Measurements from ENCODE around the gene CDKN2AIPNL. TPM values are rescaled to one million over a fixed set of nuclear protein-coding genes. Genes with fewer than 3 reads are reported as not detected.

The CDKN2AIPNL gene
- total and polyA plus RNA-seq, 2 of the 13 experiments (the other 11 are each of a cell fraction or from before 2014, with no cell fraction given), result 17.4 to 46.5 TPM

DNA sequence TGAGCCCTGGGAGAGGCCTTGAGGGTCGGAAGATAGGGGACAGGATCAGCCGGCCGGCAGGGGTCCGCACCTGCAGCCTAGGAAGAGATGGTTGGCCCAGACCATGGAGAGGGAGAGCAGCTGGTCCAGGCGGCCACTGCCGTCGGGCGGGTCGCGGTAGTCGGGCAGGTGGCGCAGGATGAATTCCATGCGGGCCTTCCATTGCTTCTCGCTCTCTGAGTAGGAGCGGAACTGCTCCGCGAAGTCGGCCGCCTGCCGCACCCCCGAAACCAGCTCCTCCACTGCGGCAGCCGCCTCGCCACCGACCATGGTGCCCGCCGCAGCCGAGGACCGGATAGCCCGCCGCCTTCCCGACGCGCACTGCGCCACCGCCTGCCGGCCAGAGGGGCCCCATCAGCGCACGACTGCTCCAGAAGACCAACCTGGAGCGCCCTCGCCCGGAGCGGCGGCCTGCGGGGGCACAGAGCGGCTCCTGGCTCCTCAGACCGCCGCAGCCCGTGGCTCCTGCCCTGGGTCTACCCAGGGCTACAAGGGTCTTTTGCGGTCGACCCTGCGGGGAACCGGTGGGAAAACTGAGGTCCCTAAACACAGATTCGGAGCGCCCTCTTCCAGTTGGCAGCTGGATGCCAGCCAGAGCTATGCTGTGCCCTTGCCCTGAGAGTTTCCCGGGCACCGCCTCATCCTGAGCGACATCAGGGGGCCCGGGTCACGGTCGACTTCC is at the start of gene CDKN2AIPNL (continued):
- TF ChIP-seq, protein P1, sequence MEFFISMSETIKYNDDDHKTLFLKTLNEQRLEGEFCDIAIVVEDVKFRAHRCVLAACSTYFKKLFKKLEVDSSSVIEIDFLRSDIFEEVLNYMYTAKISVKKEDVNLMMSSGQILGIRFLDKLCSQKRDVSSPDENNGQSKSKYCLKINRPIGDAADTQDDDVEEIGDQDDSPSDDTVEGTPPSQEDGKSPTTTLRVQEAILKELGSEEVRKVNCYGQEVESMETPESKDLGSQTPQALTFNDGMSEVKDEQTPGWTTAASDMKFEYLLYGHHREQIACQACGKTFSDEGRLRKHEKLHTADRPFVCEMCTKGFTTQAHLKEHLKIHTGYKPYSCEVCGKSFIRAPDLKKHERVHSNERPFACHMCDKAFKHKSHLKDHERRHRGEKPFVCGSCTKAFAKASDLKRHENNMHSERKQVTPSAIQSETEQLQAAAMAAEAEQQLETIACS (CRISPR knock-in tag; IDR thresholded peaks at IDR 0.05), result peak; percentile 47; the same call in 1 of the 2 replicates
- TF ChIP-seq TCF7 (IDR thresholded peaks at IDR 0.05; ENCODE audit: low read depth) (no peak), ZSCAN12 (CRISPR knock-in tag; IDR thresholded peaks at IDR 0.05) (no peak), ZNF616 (CRISPR knock-in tag; IDR thresholded peaks at IDR 0.05; ENCODE audit: low read depth) (0 out of 2 replicates have a peak, but pooled peaks have one; percentile 80), NCOA2 (CRISPR knock-in tag; IDR thresholded peaks at IDR 0.05) (peak; percentile 72; the same call in 1 of the 2 replicates), ZNF737 (CRISPR knock-in tag; IDR thresholded peaks at IDR 0.05; ENCODE audit: borderline replicate concordance) (no peak; the same call in 1 of the 2 replicates), CC2D1A (CRISPR knock-in tag; IDR thresholded peaks at IDR 0.05) (0 out of 2 replicates have a peak, but pooled peaks have one; percentile 65), POLR2G (IDR thresholded peaks at IDR 0.05; ENCODE audit: low read depth, low read length) (peak; percentile 92), ZNF766 (CRISPR knock-in tag; IDR thresholded peaks at IDR 0.05; ENCODE audit: borderline replicate concordance) (peak; percentile 86; the same call in 1 of the 2 replicates)
- TF ChIP-seq, protein P2, sequence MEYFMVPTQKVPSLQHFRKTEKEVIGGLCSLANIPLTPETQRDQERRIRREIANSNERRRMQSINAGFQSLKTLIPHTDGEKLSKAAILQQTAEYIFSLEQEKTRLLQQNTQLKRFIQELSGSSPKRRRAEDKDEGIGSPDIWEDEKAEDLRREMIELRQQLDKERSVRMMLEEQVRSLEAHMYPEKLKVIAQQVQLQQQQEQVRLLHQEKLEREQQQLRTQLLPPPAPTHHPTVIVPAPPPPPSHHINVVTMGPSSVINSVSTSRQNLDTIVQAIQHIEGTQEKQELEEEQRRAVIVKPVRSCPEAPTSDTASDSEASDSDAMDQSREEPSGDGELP (IDR thresholded peaks at IDR 0.05; ENCODE audit: borderline replicate concordance, low read depth), result peak; percentile 59; the same call in 1 of the 2 replicates
- TF ChIP-seq, protein P3, sequence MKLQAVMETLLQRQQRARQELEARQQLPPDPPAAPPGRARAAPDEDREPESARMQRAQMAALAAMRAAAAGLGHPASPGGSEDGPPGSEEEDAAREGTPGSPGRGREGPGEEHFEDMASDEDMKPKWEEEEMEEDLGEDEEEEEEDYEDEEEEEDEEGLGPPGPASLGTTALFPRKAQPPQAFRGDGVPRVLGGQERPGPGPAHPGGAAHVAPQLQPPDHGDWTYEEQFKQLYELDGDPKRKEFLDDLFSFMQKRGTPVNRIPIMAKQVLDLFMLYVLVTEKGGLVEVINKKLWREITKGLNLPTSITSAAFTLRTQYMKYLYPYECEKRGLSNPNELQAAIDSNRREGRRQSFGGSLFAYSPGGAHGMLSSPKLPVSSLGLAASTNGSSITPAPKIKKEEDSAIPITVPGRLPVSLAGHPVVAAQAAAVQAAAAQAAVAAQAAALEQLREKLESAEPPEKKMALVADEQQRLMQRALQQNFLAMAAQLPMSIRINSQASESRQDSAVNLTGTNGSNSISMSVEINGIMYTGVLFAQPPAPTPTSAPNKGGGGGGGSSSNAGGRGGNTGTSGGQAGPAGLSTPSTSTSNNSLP (IDR thresholded peaks at IDR 0.05; ENCODE audit: low read depth, low read length), result no peak
- TF ChIP-seq, protein P4, sequence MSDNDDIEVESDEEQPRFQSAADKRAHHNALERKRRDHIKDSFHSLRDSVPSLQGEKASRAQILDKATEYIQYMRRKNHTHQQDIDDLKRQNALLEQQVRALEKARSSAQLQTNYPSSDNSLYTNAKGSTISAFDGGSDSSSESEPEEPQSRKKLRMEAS (IDR thresholded peaks at IDR 0.05), result peak; percentile 92
- TF ChIP-seq, protein P5, sequence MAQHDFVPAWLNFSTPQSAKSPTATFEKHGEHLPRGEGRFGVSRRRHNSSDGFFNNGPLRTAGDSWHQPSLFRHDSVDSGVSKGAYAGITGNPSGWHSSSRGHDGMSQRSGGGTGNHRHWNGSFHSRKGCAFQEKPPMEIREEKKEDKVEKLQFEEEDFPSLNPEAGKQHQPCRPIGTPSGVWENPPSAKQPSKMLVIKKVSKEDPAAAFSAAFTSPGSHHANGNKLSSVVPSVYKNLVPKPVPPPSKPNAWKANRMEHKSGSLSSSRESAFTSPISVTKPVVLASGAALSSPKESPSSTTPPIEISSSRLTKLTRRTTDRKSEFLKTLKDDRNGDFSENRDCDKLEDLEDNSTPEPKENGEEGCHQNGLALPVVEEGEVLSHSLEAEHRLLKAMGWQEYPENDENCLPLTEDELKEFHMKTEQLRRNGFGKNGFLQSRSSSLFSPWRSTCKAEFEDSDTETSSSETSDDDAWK (CRISPR knock-in tag; IDR thresholded peaks at IDR 0.05), result no peak
- TF ChIP-seq, protein P6, sequence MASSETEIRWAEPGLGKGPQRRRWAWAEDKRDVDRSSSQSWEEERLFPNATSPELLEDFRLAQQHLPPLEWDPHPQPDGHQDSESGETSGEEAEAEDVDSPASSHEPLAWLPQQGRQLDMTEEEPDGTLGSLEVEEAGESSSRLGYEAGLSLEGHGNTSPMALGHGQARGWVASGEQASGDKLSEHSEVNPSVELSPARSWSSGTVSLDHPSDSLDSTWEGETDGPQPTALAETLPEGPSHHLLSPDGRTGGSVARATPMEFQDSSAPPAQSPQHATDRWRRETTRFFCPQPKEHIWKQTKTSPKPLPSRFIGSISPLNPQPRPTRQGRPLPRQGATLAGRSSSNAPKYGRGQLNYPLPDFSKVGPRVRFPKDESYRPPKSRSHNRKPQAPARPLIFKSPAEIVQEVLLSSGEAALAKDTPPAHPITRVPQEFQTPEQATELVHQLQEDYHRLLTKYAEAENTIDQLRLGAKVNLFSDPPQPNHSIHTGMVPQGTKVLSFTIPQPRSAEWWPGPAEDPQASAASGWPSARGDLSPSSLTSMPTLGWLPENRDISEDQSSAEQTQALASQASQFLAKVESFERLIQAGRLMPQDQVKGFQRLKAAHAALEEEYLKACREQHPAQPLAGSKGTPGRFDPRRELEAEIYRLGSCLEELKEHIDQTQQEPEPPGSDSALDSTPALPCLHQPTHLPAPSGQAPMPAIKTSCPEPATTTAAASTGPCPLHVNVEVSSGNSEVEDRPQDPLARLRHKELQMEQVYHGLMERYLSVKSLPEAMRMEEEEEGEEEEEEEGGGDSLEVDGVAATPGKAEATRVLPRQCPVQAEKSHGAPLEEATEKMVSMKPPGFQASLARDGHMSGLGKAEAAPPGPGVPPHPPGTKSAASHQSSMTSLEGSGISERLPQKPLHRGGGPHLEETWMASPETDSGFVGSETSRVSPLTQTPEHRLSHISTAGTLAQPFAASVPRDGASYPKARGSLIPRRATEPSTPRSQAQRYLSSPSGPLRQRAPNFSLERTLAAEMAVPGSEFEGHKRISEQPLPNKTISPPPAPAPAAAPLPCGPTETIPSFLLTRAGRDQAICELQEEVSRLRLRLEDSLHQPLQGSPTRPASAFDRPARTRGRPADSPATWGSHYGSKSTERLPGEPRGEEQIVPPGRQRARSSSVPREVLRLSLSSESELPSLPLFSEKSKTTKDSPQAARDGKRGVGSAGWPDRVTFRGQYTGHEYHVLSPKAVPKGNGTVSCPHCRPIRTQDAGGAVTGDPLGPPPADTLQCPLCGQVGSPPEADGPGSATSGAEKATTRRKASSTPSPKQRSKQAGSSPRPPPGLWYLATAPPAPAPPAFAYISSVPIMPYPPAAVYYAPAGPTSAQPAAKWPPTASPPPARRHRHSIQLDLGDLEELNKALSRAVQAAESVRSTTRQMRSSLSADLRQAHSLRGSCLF (CRISPR knock-in tag; IDR thresholded peaks at IDR 0.05; ENCODE audit: borderline replicate concordance), result no peak
- TF ChIP-seq, protein P7, sequence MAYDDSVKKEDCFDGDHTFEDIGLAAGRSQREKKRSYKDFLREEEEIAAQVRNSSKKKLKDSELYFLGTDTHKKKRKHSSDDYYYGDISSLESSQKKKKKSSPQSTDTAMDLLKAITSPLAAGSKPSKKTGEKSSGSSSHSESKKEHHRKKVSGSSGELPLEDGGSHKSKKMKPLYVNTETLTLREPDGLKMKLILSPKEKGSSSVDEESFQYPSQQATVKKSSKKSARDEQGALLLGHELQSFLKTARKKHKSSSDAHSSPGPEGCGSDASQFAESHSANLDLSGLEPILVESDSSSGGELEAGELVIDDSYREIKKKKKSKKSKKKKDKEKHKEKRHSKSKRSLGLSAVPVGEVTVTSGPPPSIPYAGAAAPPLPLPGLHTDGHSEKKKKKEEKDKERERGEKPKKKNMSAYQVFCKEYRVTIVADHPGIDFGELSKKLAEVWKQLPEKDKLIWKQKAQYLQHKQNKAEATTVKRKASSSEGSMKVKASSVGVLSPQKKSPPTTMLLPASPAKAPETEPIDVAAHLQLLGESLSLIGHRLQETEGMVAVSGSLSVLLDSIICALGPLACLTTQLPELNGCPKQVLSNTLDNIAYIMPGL (CRISPR knock-in tag; IDR thresholded peaks at IDR 0.05; ENCODE audit: borderline replicate concordance in 1 of 2, low read depth in 1 of 2), result peak; percentile 99 to 100

Measured in HepG2 (cell line).